GM18861 (cell line): ENCODE results near the gene MAB21L2.

ENCODE experiments used
- ATAC-seq: cut with Tn5 transposase; IDR thresholded peaks from one replicate; pipeline ENCODE4 v1.9.1; 2021; ENCODE audit not compliant: unreplicated experiment

MAB21L2 gene

DNA sequence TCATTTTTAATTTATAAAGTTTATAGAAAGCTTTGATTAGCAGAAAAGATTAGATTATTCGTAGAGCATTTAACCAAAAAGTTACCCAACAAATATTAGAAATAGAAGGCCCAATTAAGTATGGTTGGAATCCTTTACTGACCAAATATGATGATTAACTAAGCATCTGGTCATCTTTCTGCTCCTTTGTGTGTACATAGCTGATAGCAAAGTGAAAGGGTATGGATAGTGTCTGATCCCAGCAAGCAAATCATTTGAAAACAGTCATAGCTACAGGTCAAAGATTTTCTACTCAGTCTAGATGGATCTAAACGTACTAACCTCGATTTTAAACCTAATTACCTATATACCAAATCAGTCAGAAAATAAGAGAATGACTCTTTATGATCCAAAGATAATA lies 7.3 kb upstream of the MAB21L2 start:
- no peak for ATAC-seq

DNA sequence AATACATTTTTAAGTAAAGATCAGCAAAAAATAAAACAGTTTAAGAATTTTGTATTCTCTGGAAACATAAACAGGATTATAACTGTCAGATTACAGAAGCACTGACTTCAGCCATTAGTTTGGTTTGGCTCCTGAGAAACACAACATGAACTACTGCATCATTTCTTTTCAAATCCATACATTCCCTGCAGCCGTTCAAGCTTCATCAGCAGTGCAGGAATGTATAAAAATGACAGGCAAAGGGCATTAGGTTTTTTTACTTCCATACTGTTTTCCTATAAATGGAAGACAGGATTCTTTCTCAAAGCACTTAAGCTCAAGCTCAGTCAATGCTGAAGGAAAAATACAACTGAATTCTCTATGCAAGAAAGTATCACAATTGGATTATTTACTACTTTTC lies 4.2 kb upstream of the MAB21L2 start:
- ATAC-seq, result no peak

DNA sequence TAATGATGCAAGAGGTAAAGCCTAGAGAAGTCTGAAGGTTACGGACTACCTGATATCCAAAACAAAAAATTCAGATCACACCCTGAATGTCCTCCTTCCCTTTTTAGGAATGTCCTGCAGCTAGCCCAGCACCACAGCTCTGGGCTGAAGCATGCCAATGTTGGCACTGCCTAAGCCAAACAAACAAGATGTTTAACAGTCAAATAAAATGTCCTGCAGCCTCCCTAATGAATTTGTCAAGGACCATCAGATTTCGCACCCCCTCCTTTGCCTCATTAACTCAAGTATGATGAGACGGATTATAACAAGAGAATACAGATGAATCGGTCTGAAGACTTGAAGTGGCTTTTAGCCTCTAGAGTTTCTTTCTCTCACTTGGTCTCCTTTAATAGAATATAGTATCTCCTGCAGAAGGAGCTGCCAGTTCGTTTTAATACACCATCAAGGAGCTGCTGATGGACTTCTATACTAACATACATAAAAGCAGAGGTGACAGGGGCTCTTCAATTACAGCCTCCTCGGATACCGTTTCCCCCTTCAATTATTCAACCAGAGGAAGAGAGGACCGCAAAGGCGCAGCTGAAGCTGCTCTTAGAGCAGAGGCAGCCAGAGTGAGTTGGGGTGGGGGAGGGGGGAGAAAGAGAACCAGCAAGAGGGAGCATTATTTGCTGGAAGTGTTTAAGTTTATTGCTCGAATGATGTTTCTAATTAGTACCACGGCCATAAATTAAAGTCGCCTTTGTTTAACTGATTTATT lies 3.0 kb upstream of the MAB21L2 start:
- no peak for ATAC-seq

DNA sequence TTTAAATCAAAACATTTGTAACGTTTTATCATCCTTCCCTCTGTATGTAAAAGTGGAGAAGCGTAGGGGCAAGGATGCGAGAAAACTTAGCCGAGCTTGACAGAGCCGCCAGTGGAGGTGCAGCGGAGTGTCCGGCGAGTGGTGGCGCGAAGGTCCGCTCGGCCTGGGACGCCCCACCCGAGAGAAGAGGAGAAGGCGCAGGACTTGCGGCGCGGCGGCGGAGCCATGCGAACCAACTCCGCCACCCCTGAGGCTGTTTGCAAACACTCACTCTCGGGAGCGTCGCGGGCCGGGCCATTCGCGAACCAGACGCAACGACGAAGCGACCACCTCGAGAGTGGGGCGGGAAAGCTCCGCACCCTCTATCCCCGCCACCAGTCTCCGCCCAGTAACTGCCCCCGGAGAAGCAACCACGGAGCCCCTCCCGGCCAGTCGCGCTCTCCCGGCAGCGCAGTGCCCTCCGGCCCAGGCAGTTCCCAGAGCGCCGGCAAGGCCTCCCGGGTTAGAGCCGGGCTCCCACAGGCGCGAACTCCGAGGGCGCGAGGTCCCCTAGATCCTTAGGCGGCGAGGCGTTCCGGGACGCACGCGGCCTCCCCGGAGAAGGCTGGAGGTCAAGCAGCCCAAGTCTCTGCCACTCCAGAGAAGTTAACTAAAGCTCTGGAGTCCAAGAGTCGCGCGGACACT lies 2.3 kb upstream of the MAB21L2 start:
- no peak for ATAC-seq

DNA sequence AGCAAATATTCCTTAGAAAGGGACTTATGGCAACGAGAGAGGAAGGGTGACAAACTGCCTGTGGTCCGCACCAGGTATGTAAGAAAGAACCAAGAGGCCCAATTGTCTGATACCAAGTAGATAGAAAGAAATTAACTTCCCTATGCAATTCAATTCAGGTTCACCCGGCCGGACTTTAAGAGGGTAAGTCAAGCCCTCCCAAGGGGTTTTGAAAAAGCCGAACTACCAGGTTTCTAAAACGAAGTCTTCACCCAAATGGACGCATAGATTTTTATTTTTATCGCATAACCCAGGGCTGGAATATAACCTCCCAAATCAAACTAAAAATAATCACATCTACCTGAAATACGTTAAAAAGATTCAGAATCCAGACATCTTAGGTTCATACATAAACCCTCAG lies 1.6 kb upstream of the MAB21L2 start:
- no peak for ATAC-seq

DNA sequence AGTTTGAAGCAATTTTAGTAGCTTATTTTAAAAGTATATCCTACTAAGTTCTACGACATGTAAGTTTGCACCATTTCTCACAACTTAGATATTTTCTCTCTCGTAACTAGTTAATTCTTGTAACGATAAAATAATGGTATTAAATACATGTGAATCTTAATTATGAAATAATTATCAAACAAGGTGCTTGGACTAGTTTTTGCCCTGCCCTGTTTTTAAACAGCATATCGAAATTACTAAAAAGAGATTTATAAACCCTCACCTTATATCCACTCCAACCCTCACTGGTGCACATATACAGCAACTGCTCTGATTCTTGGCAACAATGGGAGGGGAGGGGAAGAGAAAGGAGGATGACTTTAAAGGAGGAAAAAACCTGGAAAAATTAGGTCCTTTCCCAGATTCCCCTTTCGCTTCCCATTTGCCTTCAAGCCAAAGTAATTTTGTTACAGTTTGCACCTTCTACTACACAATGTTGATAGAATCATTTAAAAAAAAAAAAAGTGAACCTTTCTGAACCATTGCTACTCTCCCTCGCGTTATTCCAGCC lies 820 bp upstream of the MAB21L2 start:
- no peak for ATAC-seq

DNA sequence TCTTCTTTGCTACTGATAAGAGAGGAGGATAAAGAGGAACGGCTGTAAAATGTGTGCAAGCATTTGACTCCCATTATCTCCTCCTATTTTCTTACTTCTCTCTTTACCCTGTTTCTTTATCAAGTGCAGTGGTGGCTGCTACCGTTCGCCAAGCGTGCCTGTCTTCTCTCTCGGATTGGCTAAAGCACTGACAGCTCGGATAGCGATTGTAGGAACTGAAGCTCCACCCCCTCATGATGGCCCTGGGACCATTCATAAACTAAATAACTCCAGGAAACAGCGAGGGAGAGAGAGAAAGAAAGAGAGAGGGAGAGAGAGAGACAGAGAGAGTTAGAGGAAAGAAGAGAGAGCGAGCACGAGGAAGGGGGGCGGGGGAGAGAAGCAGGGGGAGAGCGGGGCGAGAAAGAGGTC lies 305 bp upstream of the MAB21L2 start:
- no peak for ATAC-seq

DNA sequence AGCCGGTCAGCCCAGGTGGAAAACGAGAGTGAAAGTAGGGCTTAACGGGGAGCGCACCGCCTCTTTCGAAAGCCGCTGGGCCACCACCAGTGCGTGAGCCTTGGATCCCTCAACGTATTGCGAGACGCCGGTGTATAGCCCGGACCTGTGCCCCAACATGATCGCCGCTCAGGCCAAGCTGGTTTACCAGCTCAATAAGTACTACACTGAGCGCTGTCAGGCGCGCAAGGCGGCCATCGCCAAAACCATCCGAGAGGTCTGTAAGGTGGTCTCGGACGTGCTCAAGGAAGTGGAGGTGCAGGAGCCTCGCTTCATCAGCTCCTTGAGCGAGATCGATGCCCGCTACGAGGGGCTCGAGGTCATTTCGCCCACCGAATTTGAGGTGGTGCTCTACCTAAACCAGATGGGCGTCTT lies 929 bp downstream of the MAB21L2 start:
- ATAC-seq, result no peak

DNA sequence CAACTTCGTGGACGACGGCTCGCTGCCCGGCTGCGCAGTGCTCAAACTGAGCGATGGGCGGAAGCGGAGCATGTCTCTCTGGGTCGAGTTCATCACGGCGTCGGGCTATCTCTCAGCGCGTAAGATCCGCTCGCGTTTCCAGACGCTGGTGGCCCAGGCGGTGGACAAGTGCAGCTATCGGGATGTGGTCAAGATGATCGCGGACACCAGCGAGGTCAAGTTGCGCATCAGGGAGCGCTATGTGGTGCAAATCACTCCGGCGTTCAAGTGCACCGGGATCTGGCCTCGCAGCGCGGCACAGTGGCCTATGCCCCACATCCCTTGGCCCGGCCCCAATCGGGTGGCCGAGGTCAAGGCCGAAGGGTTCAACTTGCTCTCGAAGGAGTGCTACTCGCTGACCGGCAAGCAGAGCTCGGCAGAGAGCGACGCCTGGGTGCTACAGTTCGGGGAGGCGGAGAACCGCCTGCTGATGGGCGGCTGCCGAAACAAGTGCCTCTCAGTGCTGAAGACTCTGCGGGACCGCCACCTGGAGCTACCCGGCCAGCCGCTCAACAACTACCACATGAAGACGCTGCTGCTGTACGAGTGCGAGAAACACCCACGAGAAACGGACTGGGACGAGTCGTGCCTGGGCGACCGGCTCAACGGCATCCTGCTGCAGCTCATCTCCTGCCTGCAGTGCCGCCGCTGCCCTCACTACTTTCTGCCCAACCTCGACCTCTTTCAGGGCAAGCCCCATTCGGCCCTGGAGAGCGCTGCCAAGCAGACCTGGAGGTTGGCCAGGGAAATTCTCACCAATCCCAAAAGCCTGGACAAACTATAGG lies 1.5 kb downstream of the MAB21L2 start:
- no peak for ATAC-seq

DNA sequence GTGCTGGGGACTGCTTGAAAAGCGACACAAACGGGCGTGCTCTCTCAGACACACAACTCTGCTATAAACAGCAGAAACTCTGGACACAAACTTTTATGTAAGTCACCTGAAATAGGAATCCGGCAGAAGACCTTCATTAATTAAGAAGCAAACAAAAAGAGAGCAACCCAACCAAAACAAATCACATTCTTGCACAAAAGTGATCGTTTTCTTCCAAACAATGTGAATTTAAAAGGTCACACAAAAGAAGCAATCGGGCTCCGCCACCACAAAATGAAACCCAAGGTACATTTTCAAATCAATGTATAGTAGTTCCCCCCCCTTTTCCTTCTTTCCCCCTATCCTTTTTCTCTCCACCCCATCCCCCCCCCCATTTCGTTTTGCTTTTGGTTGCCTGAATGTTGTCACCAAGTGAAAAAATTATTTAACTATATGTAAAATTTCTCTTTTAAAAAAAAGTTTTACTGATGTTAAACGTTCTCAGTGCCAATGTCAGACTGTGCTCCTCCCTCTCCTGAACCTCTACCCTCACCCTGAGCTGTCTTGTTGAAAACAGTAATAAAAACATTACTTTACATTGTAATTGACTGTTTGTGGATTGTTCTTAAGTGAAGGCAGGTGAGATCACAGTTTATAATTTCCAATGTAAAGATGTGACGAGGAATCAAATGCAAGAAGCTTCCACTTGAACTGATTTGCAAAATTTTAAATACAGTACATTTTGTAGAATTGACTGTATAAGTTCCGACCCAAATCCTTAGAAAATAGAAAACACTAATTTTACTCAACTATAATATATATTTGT lies 2.4 kb downstream of the MAB21L2 start:
- no peak for ATAC-seq

DNA sequence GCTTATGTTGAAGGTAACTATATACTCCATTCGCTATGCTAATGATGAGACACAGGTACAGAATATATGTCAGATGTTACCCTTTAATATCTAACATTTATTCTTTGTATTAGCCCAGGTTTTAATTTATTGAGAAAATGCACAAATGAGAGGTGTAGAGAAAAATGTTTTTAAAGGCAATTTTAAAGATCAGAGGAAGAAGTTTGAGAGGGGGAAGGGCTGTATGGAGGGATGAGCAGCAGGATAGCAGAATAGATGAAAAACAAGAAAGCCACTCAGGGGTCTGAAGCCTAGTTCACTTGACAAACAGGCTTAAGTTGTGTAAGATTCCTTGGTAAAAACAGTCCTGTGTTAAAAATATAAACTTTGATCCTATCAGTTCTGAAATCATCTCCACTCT lies 3.7 kb downstream of the MAB21L2 start:
- ATAC-seq, result no peak

DNA sequence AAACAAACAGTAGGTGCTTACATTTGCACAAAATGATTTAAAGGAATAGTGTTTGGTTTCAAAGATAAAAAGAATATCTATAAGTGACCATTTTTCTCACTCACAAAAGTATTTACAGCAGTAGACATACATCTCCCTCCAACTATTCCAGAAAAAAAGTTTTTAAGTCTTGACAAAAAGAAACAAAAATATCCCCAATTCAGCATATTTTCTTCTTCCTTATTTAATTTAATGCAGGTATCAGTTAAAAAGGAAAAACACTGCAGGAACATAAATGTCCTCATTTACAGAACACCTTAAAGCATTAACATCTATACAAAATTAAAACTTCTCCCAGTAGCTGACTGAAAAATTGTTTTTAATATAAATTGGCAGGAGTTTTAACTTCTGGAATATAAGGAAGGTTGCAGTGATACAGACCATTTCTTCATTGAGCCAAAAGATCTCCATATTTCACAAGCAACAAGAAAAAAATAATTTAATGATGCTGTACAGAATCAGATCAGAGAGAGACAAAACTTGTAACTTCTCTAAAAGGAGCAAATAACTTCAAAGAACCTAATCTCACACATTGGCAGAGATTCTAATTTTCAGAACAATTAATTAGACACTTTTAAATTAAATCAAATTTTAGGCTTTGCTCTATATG lies 4.3 kb downstream of the MAB21L2 start:
- ATAC-seq, result no peak

DNA sequence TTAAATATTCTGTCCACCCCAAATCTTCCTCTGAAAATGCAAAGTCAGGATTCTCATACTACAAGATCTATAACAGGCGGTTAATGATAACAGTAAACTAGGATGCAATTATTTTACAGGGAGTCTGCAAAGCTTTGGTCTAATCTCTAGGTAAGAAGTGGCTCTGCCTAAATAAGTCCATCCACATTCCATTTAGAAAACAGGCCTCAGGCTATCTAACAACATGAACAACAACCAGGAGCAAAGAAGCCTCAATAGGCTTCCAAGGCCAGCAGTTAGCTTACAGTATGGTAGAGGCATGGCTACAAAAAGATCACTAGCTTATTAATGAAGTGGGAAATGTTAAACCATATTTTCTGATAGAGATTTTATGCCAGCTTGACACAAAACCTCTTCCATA lies 6.4 kb downstream of the MAB21L2 start:
- no peak for ATAC-seq

DNA sequence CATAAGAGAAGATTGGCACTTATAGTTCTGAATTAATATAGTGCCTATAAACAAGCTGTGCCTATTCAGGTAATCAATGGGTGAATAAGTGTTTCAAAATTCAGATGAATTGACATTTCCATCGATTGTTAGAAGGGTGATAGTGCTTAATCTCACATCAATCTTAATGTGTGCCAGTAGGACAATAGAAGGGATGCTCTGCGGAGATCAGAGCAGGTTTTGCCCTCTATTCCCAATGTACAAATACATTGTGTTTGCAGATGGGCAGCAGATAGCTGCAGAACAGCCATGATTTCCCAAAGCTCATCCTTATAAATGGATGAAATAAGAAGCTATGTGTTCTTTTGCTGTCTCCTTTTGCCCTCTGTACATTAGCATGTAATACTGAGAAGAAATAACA lies 7.2 kb downstream of the MAB21L2 start:
- no peak for ATAC-seq

DNA sequence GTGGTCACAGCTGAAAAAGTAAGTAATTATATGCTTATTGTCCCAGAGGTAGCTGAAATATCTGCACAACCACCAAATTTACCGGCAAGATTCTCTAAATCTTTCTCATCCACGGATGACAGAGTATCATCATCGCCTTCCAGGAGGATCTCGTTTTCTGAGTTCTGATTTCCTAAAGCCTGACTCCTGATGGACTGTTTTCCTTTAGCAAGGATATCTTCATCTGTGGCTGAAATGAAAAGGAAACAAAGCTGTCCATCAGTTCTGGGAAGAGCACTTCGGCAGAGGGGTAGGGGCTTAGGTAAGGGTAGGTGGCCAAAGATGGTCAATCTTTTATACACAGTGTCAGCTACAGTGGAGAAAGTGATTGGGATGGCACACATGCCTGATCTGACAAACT lies 8.7 kb downstream of the MAB21L2 start:
- ATAC-seq, result no peak

DNA sequence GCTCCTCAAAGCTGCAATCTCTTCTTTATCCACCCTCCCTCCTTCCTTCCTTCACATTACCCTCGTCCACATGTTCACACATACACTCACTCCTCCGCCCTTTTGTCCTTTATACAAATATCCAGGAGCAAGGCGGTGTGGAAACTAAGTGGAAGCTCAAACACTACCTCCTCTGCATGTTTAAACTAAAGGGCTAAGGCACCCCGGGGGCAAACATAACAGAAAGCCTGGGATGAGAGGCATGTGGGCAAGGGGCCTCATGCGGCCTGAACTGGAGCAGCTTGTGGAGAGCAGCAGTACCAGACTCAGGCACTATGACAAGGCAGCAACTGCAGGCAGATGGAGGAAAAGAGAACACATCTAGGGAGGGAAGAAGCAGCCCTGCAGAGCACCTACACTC lies 9.5 kb downstream of the MAB21L2 start:
- no peak for ATAC-seq

DNA sequence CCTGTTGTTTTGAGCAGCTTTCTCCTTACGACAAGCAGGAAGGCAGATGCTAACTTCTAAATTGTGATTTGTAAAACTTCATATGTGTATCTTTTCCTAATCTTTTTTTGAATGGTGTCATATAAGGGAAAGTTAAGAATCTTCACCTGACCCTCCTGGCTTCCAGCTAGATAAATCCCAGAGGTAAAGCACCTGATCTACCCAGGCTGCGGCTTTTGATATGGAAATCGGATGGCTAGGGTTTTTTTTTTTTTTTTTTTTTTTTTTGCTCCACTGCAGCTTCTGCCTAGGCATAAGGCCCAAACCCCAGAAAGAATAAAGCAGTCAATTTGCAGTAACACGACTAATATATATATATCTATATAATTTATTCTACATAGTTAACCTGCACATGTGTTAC lies 10.0 kb downstream of the MAB21L2 start:
- ATAC-seq, result no peak

DNA sequence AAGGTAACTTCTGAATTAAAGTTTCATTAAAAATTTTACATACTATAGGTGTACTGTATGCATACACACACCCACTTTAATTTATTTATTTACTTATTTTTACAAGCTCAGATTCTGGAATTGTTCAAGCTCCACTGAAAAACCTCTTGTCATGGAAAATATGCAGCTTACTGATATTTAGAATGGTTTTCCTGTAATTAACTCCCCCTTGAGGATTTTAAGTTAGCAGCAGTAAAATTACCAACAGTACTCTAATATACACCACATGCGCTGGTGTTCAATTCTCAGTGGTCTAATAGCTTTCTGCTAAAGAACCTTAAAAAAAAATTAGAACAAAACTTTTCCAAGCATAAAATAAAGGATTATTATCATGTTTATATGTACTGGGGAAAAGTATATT lies 12.0 kb downstream of the MAB21L2 start:
- no peak for ATAC-seq

DNA sequence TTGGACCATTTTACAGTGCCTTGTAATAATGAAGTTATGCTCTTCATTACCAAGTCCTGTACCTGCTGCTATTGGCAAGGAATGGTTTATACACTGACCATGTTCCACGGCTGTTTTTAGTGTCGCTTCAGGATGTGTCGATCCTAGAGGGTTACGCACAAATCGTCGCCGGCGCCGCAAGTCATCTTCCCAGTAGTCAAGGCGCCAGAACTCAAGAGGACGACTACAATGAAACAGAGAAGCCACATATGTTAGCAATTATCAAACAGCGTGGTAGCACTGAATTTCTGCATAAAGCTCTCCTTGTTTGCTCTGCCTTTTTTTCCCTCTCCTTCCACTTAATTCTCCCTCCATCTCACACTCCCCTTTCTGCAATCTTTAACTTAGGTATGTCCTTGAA lies 17.0 kb downstream of the MAB21L2 start:
- ATAC-seq, result no peak

DNA sequence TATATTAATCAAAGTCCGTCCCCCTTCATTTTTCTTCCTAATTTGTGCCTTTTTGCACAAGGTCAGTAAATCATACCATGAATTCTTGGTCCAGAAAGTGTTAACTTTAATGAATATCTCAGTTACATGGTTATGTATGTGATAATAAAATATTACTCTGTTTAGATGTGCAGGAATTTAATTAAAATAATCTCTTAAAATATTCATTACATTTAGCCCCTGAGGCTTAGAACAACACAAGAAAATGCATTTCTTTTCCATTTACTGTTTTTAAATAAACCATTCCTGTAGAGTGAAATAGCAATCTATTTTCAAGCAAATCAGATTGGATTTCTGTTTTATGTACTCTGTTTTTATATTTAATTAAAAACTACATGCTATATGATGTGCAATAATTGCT lies 17.6 kb downstream of the MAB21L2 start:
- no peak for ATAC-seq
